H9 (cell line): ENCODE results near the gene L3MBTL4. TPM values are rescaled to one million over a fixed set of nuclear protein-coding genes. Genes with fewer than 3 reads are reported as not detected.

Experiments
- DNase-seq: peaks from one replicate; pipeline ENCODE4 v3.0.0-alpha.2; 2017
- H2AFZ ChIP-seq: one replicate; pipeline ENCODE4 v1.6.1; 2013; ENCODE audit warnings: mild to moderate bottlenecking, low read length, control low read depth, moderate library complexity
- H2AK5ac ChIP-seq: 2 replicates; pipeline ENCODE4 v1.6.1; 2013; ENCODE audit warnings: low read length, control low read depth, mixed read lengths; ENCODE audit not compliant: insufficient read length
- H2BK120ac ChIP-seq: one replicate; pipeline ENCODE4 v1.6.1; 2013; ENCODE audit warnings: low read depth, mild to moderate bottlenecking, low read length, control low read depth, inconsistent platforms; ENCODE audit not compliant: poor library complexity, severe bottlenecking
- H2BK12ac ChIP-seq: 2 replicates; pipeline ENCODE4 v1.6.1; 2013; ENCODE audit warnings: low read length, control low read depth, mixed read lengths, low read depth; ENCODE audit not compliant: insufficient read length
- H2BK15ac ChIP-seq: 2 replicates; pipeline ENCODE4 v1.6.1; 2013; ENCODE audit warnings: low read depth, low read length, control low read depth
- H2BK20ac ChIP-seq: one replicate; pipeline ENCODE4 v1.6.1; 2013; ENCODE audit warnings: low read depth, mild to moderate bottlenecking, low read length, control low read depth, inconsistent platforms; ENCODE audit not compliant: poor library complexity, severe bottlenecking
- H2BK5ac ChIP-seq: 2 replicates; pipeline ENCODE4 v1.6.1; 2013; ENCODE audit warnings: low read length, control low read depth, mixed read lengths; ENCODE audit not compliant: insufficient read length
- H3K14ac ChIP-seq: 2 replicates; pipeline ENCODE4 v1.6.1; 2013; ENCODE audit warnings: low read length, control low read depth; ENCODE audit not compliant: insufficient read depth
- H3K18ac ChIP-seq: 2 replicates; pipeline ENCODE4 v1.6.1; 2013; ENCODE audit warnings: low read depth, mild to moderate bottlenecking, mixed read lengths, low read length, control low read depth; ENCODE audit not compliant: insufficient read length
- H3K23ac ChIP-seq: 2 replicates; pipeline ENCODE4 v1.6.1; 2013; ENCODE audit warnings: low read length, control low read depth, mixed read lengths, low read depth; ENCODE audit not compliant: insufficient read length
- H3K23me2 ChIP-seq: 2 replicates; pipeline ENCODE4 v1.6.1; 2013; ENCODE audit warnings: low read depth, mild to moderate bottlenecking, mixed read lengths, low read length, control low read depth; ENCODE audit not compliant: insufficient read length, poor library complexity, severe bottlenecking
- H3K27ac ChIP-seq: 2 replicates; pipeline ENCODE4 v1.5.1; 2013; ENCODE audit warnings: low read length, control low read depth, mixed read lengths, low read depth; ENCODE audit not compliant: insufficient read length
- H3K27me3 ChIP-seq: 2 replicates; pipeline ENCODE4 v1.6.1; 2013; ENCODE audit warnings: low read length, control low read depth, inconsistent platforms; ENCODE audit not compliant: insufficient read depth
- H3K4ac ChIP-seq: 2 replicates; pipeline ENCODE4 v1.6.1; 2013; ENCODE audit warnings: low read depth, mild to moderate bottlenecking, control low read depth, inconsistent platforms, low read length, moderate library complexity
- H3K4me1 ChIP-seq: 2 replicates; pipeline ENCODE4 v1.6.1; 2013; ENCODE audit warnings: low read length, control low read depth, inconsistent platforms; ENCODE audit not compliant: insufficient read depth
- H3K4me2 ChIP-seq: 2 replicates; pipeline ENCODE4 v1.6.1; 2013; ENCODE audit warnings: low read length, control low read depth, mixed read lengths; ENCODE audit not compliant: insufficient read length, insufficient read depth
- H3K56ac ChIP-seq: 2 replicates; pipeline ENCODE4 v1.6.1; 2013; ENCODE audit warnings: low read depth, mild to moderate bottlenecking, mixed read lengths, low read length, control low read depth; ENCODE audit not compliant: insufficient read length
- H3K79me1 ChIP-seq: 2 replicates; pipeline ENCODE4 v1.6.1; 2013; ENCODE audit warnings: low read depth, mild to moderate bottlenecking, moderate library complexity, low read length, control low read depth, inconsistent platforms; ENCODE audit not compliant: insufficient read depth, poor library complexity, severe bottlenecking
- H3K79me2 ChIP-seq: 2 replicates; pipeline ENCODE4 v1.6.1; 2013; ENCODE audit warnings: low read length, control low read depth, inconsistent platforms; ENCODE audit not compliant: insufficient read depth
- H3K9ac ChIP-seq: 2 replicates; pipeline ENCODE4 v1.6.1; 2013; ENCODE audit warnings: low read length, control low read depth, mixed read lengths; ENCODE audit not compliant: insufficient read length; ENCODE audit errors: extremely low read depth
- H3K9me3 ChIP-seq: one replicate; pipeline ENCODE4 v1.6.1; 2013; ENCODE audit warnings: low read depth, low read length, inconsistent platforms; ENCODE audit not compliant: control insufficient read depth
- H3T11ph ChIP-seq: one replicate; pipeline ENCODE4 v1.6.1; 2013; ENCODE audit warnings: mild to moderate bottlenecking, low read length, control low read depth, inconsistent platforms
- H4K20me1 ChIP-seq: one replicate; pipeline ENCODE4 v1.6.1; 2013; ENCODE audit not compliant: control insufficient read depth, insufficient read length, insufficient read depth
- H4K5ac ChIP-seq: 2 replicates; pipeline ENCODE4 v1.6.1; 2013; ENCODE audit warnings: low read depth, mild to moderate bottlenecking, mixed read lengths, low read length, control low read depth; ENCODE audit not compliant: insufficient read length
- H4K8ac ChIP-seq: replicated peaks from 2 replicates; pipeline ENCODE4 v1.6.1; 2013; ENCODE audit warnings: low read length, control low read depth, mixed read lengths, low read depth; ENCODE audit not compliant: insufficient read length
- H4K91ac ChIP-seq: 2 replicates; pipeline ENCODE4 v1.6.1; 2013; ENCODE audit warnings: low read depth, mild to moderate bottlenecking, moderate library complexity, mixed read lengths, low read length, control low read depth; ENCODE audit not compliant: insufficient read length
- H3K27ac Mint-ChIP-seq, 3 experiments: 2 replicates in 2 of 3; 3 replicates in 1 of 3; pipeline ENCODE4 v1.8.0; 2020 to 2021; ENCODE audit warnings: mixed read lengths in 3 of 3, mild to moderate bottlenecking in 1 of 3, moderate library complexity in 1 of 3
- H3K27me3 Mint-ChIP-seq: 2 replicates; pipeline ENCODE4 v1.8.0; 2021; ENCODE audit warnings: low read depth, mild to moderate bottlenecking, moderate library complexity, mixed read lengths
- H3K36me3 Mint-ChIP-seq, 3 experiments: 2 replicates in 2 of 3; 3 replicates in 1 of 3; pipeline ENCODE4 v1.8.0; 2020 to 2021; ENCODE audit warnings: low read depth in 3 of 3, mixed read lengths in 3 of 3; ENCODE audit not compliant: insufficient read depth in 1 of 3
- H3K4me1 Mint-ChIP-seq, 2 experiments: 2 replicates each; pipeline ENCODE4 v1.8.0; 2020; ENCODE audit warnings: mixed read lengths in 2 of 2
- H3K4me3 Mint-ChIP-seq, 2 experiments: 2 replicates in 1 of 2; 3 replicates in 1 of 2; pipeline ENCODE4 v1.8.0; 2020 to 2021; ENCODE audit warnings: mild to moderate bottlenecking in 2 of 2, mixed read lengths in 2 of 2, moderate library complexity in 1 of 2
- H3K9me3 Mint-ChIP-seq, 2 experiments: 2 replicates in 1 of 2; 3 replicates in 1 of 2; pipeline ENCODE4 v1.8.0; 2020; ENCODE audit warnings: mild to moderate bottlenecking in 2 of 2, mixed read lengths in 2 of 2, moderate library complexity in 1 of 2
- WGBS: extraction: QIAGEN DNeasy Blood & Tissue Kit; methylation state at CpG from one replicate; pipeline ENCODE4 v1.1.7; 2013; ENCODE audit warnings: missing lambda C conversion rate, low lambda C conversion rate, mixed read lengths; ENCODE audit not compliant: insufficient read length; ENCODE audit errors: extremely low coverage; 5-methylcytosine and 5-hydroxymethylcytosine counted together
- total RNA-seq: library from RNA; stranded (reverse); gene quantifications from 2 replicates; pipeline ENCODE4 v1.2.1, GENCODE V29; 2021
- TF ChIP-seq, protein P1 (sequence below): fragments of 200-600 bp; sonication (generic); conservative IDR thresholded peaks from 3 replicates; pipeline ENCODE4 v1.8.0; 2021; ENCODE audit warnings: antibody characterized with exemption, mild to moderate bottlenecking

L3MBTL4 gene
- total RNA-seq, 1 experiment from 2014 or later, result 1.9 TPM

DNA sequence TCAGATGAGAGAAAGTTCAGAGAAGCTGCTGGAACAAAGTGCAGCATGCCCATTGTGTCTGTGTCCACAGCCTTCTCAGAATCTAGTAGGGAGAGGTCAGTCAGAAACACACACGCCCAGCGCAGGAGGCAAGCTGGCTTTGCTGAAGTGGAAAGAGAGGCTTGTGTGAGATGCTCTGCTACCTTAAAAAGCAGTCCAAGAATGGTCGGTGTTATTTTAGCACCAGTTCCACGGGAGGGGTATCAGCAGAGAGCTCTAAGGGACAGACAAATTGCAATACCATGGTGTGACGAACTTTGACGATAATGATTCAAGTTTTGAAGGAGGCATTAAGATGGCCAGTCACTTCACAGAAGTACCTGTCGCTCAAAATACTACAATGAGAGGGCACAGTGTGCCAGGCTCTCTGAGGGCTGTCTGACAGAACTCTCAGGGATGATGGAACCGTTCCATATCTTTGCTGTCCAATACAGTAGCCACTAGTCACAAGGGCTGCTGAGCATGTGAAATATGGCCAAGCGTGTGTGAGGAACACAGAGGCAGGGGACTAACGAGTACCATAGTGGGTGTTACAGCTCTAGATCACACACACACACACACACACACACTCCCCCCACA is 281.9 kb downstream of the L3MBTL4 start:
- WGBS, result no CpG with 5 or more reads among the region's 10 CpGs
- peaks cover 5 to 8% of the 10 kb centered on the region in 2 experiments; a peak in 3 of 4 replicates for H3K4me1 Mint-ChIP-seq
- no peak overlapping the region for H3K23ac ChIP-seq

More for the DNA sequence above, 281.9 kb downstream of the L3MBTL4 start:
- Histone ChIP-seq H4K5ac (no peak overlapping the region), H3K27me3 (no peaks in the 10 kb centered on the region), H3K4ac (no peak overlapping the region), H3K56ac (no peak overlapping the region), H2BK20ac (no peak overlapping the region), H4K20me1 (no peaks in the 10 kb centered on the region), H3K79me2 (0 out of 2 replicates have a peak, but pooled peaks cover 1% of the 10 kb centered on the region), H2BK5ac (no peak overlapping the region), H3K9ac (no peak overlapping the region), H2BK12ac (no peak overlapping the region), H4K8ac (no peak overlapping the region), H3K9me3 (no peaks in the 10 kb centered on the region), H3T11ph (no peak overlapping the region), H2BK120ac (no peak overlapping the region), H2AFZ (no peak overlapping the region), H3K4me1 (no peaks in the 10 kb centered on the region), H2BK15ac (no peak overlapping the region), H3K18ac (no peak overlapping the region), H3K14ac (peak overlapping the region; percentile 71), H3K23me2 (no peaks in the 10 kb centered on the region), H3K4me2 (no peak overlapping the region), H3K79me1 (no peaks in the 10 kb centered on the region), H4K91ac (no peak overlapping the region), H2AK5ac (no peak overlapping the region), H3K27ac (no peak overlapping the region)
- H3K36me3 Mint-ChIP-seq, result peaks cover 10 to 29% (median 22%) of the 10 kb centered on the region in 3 experiments
- TF ChIP-seq, protein P1, sequence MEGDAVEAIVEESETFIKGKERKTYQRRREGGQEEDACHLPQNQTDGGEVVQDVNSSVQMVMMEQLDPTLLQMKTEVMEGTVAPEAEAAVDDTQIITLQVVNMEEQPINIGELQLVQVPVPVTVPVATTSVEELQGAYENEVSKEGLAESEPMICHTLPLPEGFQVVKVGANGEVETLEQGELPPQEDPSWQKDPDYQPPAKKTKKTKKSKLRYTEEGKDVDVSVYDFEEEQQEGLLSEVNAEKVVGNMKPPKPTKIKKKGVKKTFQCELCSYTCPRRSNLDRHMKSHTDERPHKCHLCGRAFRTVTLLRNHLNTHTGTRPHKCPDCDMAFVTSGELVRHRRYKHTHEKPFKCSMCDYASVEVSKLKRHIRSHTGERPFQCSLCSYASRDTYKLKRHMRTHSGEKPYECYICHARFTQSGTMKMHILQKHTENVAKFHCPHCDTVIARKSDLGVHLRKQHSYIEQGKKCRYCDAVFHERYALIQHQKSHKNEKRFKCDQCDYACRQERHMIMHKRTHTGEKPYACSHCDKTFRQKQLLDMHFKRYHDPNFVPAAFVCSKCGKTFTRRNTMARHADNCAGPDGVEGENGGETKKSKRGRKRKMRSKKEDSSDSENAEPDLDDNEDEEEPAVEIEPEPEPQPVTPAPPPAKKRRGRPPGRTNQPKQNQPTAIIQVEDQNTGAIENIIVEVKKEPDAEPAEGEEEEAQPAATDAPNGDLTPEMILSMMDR, result no peak
- H3K4me3 Mint-ChIP-seq, result no peak overlapping the region
- H3K9me3 Mint-ChIP-seq, result peaks cover 28% of the 10 kb centered on the region in 2 experiments
- DNase-seq, result no peak
- no peak overlapping the region for H3K27ac Mint-ChIP-seq
- H3K27me3 Mint-ChIP-seq, result no peaks in the 10 kb centered on the region; the same call in 1 of the 2 replicates
